Measurements from ENCODE around the gene TYRO3.

TYRO3 gene

GRCh38 chr15:41558400-41559238 is at the start of gene TYRO3:
TSS of gene TYRO3 (plus strand) at chr15:41559212. CDS start at chr15:41559258, 46 bp downstream.
- DNase-seq, result peak; percentile 65

GRCh38 chr15:41510728-41511127 is 48.3 kb upstream of the TYRO3 start:
- no peak for DNase-seq

- no peak for DNase-seq
Observed at GRCh38 chr15:41511331-41511898, 47.6 kb upstream of the TYRO3 start.

GRCh38 chr15:41511899-41512369 is 47.1 kb upstream of the TYRO3 start:
- DNase-seq, result no peak

DNA sequence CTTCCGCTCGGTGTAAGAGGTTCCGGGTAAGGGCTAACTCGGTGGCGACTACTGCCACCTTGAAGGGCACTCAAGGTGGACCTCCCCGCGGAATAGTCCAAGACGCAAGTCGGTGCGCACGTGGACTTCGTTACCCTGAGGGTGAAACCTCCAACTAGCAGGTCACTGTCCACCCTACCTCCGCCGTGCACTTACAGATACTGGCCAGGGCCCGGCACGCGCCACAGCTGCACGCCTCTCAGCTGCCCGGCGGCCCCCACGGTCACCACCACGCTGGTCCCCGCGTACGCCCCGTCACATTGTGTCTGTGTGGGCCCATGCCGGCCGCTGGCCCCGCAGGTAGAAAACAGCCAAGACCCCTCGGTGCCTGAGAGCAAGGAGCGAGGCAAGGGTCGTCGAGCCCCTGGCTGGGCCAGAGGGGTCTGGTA is 46.5 kb upstream of the TYRO3 start:
- no peak for DNase-seq

GRCh38 chr15:41512940-41513505 is 46.0 kb upstream of the TYRO3 start:
- DNase-seq, result peak; percentile 42

DNA sequence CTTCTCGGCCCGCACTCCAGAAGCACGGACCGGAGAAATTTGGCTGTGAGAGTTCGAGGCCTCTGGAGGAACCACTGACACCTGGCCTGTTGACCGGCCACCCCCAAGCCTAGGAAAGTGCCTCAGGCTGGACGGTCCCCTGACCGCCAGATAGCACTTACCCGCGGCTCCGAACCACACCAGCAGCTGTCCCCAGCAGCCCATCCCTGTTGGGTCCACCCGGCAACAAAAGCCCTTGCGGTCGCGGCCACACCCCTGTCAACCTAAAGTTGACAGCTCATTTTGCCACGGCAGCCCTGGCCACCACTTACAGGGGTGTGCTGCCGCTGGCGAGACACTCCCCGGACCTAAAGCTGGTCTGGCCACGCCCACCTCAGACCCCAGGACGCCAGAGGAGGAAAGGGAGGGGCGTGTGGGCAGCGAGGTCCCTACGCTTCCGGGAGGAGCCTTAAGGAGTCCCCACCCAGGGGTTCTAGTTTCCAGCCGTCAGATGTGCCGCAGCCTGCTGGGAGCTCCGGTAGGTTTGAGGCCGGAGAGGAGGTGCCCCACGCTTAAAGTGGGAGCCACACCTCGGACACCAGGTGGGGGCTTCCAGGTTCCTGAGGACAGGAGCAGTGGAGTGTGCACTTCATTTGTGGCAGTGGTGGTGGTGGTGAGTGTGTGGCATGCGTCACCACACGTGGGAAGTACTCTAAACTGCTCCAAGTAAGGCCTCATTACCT is 45.3 kb upstream of the TYRO3 start, which contains the start of gene LTK:
Gene LTK, minus strand, starts transcription at position 322 of the 722 bp plus-strand sequence. Its CDS starts 118 bp downstream, at position 204.
- no peak for DNase-seq

- DNase-seq, result no peak
Observed at GRCh38 chr15:41517895-41518449, 41.0 kb upstream of the TYRO3 start.

DNA sequence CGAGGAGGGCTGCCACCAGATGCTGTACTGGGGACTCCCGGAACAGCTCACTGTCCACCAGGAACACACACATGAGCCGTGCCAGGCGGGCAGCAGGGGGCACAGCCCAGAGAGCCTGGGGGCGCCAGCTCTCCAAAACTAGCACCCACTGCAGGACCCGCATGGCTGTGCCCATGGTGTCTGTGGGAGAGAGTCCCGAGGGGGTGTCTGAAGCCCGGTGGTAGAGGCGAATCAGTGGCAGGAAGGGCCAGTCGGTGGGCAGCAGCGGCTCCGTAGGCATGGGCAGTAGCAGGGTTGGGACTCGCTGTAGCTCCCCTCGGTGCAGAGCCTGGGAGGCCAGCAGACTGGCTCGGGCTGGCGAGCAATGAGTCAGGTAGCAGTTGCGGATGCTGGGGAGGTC is 38.4 kb upstream of the TYRO3 start:
- DNase-seq, result no peak

- no peak for DNase-seq
Observed at GRCh38 chr15:41521614-41522013, 37.4 kb upstream of the TYRO3 start.

DNA sequence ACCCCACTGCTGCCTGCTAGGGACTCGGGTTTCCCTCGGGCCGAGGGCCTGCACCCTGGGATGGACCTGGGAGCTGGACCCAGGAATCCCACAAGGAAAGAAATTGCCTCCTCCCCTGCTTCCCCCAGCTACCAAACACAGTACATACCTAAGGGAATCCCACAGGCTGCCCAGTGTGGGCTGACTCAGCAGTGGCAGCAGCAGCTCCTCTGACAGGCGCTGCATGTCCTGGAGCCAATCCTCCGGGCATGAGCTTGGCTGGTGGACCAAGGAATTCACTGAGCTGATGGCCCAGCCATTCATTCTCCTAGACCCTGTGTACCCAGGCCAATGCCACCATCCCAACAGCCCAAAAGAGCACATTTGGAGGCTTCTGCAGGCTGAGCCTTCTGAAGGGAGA is 35.9 kb upstream of the TYRO3 start:
- no peak for DNase-seq

- no peak for DNase-seq
Observed at GRCh38 chr15:41530363-41530956, 28.6 kb upstream of the TYRO3 start.

DNA sequence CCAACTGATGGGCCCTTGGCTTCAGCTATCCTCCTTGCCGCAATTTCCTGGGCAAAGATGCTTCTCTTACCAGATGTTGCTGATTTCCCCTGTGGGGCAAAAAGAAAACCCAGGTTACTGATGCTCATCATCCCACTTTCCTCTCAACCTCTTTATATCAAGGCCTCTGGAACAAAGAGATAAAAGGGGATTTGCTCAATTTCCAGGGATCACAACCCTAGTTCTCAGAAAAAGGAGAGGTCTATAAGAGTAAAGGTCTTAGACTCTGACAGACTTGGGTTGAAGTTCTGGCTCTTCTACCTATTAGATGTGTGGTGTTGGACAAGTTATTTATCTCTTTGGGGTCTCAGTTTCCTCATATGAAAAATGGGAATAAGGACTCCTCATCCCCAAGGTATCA is 23.5 kb upstream of the TYRO3 start:
- no peak for DNase-seq

- DNase-seq, result no peak
Observed at GRCh38 chr15:41536866-41537265, 22.1 kb upstream of the TYRO3 start.

- no peak for DNase-seq
Observed at GRCh38 chr15:41543521-41543870, 15.5 kb upstream of the TYRO3 start.

DNA sequence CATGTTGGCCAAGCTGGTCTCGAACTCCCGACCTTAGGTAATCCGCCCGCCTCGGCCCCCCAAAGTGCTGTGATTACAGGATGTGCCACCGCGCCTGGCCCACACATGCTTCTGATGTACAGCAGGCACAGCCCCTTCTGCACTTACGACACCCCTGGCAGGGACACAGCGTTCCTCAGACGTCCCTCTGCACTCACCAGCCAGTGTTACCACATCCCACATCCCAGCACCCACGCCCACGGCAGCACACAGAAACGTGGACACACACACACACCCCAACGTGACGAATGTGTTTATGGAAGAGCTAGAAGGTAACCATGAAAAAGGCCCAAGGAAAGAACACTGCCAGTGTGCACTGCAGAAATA is 14.4 kb upstream of the TYRO3 start:
- no peak for DNase-seq

DNA sequence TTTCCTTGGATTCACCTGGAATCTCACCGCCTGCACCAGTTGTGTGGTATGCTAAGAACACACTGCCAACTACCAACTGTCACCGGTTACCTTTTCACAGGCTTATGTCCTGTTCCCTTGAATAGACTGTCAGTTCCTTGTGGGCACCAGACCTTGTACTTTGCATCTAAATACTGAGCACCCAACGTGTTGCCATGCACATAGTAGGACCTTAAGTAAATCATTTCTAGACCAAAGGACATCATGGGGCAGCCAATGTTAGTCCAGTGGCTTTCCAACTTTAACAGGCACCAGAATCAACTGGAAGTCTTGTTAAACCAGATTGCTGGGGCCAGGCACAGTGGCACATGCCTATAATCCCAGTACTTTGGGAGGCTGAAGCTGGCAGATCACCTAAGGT is 13.8 kb upstream of the TYRO3 start:
- no peak for DNase-seq

DNA sequence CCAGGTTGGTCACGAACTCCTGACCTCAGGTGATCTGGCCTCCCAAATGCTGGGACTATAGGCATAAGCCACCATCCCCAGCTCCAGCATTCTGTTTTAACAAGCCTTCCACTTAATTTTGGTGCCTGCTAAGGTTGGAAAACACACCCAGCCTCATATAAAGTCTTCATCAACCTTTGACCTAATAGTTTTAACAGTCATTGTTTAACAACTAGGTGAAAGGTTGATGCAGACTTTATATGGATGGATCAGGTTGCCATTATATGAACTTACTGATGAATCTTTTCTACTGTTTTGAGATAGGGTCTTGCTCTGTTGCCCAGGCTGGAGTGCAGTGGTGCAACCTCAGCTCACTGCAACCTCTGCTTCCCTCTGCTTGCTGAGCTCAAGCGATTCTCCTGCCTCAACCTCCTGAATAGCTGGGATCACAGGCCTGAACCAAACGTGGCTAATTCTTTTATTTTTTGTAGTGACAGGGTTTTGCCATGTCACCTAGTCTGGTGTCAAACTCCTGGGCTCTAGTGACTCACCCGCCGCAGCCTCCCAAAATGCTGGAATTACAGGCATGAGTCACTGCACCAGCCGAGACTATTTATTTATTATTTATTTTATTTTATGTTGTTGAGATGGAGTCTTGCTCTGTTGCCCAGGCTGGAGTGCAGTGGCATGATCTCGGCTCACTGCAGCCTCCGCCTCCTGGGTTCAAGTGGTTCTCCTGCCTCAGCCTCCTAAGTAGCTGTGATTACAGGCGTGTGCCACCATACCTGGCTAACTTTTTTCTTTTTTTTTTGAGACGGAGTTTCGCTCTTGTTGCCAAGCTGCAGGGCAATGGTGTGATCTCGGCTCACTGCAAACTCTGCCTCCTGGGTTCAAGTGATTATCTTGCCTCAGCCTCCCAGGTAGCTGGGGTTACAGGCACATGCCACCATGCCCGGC is 11.9 kb upstream of the TYRO3 start:
- no peak for DNase-seq

DNA sequence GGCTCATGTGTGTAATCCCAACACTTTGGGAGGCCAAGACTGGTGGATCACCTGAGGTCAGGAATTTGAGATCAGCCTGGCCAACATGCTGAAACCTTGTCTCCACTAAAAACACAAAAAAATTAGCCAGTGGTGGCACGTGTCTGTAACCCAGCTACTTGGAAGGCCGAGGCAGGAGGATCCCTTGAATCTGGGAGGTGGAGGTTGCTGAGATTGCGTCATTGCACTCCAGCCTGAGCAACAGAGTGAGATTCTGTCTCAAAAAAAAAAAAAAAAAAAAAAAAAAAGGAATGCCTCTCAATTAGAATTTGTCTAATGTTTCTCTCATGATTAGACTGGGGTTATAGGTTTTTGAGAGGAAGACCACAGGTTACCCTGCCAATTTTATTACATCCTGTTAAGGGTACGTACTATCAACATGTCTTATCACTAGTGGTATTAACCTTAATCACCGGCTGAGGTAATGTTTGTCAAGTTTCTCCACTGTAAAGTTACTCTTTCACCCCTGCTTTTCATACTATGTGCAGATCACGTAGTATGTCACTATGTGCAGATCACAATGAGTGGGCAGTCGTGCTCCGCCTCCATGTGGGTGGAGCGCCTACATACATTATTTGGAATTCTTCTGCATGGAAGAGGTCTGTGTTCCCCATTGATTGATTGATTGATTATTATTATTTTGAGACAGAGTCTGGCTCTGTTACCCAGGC is 8.8 kb upstream of the TYRO3 start:
- DNase-seq, result no peak

GRCh38 chr15:41553731-41554130 is 5.3 kb upstream of the TYRO3 start:
- no peak for DNase-seq

GRCh38 chr15:41554343-41554742 is 4.7 kb upstream of the TYRO3 start:
- peak; percentile 60 for DNase-seq

Data from RPMI8226 (cell line).